GM12872 (cell line): ENCODE measurements around the gene MSI1.
A peak's percentile ranks its signal among the peaks of the same experiment; 100 is the strongest.

Source experiments
- TF ChIP-seq, protein P1 (sequence below): IDR thresholded peaks from 3 replicates; pipeline ENCODE4 v1.5.1; 2011; ENCODE audit warnings: low read depth, mild to moderate bottlenecking, low read length, moderate library complexity; ENCODE audit not compliant: insufficient read depth

Gene MSI1

DNA sequence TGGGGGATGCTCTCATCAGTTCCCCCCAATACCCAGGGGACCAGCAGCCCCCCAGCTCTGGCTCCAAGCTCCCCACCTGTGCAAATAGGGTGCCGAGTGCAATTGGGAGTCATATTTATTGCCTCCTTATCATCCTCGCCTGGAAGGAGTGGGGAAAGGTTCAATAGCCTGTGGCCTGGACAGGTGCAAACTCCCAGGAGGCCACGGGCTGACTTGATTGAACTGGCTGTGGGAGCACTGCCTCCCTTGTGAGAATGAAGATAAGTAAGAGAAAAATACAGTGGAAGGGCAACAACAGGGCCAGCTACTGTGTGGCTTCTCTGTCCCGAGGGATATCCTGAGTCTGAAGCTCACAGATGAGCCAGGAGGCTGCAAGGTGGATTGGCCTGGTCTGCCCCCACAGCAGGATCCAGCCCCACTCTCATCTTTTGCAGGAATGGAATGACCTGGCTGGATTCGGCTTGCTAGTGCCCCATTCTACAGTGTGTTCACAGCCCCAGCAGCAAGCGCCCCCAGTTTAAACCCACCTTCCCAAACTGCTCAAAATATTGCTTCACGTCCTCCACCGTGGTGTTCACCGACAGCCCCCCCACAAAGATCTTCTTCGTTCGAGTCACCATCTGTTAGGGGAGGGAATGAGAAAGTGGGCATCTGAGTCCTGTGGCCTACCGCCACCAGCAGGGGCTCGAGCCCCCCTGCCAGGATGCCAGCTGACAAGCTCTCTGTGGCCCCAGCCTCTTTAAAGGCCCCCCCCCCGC, 6.3 kb downstream of the MSI1 start:
- TF ChIP-seq, protein P1, sequence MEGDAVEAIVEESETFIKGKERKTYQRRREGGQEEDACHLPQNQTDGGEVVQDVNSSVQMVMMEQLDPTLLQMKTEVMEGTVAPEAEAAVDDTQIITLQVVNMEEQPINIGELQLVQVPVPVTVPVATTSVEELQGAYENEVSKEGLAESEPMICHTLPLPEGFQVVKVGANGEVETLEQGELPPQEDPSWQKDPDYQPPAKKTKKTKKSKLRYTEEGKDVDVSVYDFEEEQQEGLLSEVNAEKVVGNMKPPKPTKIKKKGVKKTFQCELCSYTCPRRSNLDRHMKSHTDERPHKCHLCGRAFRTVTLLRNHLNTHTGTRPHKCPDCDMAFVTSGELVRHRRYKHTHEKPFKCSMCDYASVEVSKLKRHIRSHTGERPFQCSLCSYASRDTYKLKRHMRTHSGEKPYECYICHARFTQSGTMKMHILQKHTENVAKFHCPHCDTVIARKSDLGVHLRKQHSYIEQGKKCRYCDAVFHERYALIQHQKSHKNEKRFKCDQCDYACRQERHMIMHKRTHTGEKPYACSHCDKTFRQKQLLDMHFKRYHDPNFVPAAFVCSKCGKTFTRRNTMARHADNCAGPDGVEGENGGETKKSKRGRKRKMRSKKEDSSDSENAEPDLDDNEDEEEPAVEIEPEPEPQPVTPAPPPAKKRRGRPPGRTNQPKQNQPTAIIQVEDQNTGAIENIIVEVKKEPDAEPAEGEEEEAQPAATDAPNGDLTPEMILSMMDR: no peak

DNA sequence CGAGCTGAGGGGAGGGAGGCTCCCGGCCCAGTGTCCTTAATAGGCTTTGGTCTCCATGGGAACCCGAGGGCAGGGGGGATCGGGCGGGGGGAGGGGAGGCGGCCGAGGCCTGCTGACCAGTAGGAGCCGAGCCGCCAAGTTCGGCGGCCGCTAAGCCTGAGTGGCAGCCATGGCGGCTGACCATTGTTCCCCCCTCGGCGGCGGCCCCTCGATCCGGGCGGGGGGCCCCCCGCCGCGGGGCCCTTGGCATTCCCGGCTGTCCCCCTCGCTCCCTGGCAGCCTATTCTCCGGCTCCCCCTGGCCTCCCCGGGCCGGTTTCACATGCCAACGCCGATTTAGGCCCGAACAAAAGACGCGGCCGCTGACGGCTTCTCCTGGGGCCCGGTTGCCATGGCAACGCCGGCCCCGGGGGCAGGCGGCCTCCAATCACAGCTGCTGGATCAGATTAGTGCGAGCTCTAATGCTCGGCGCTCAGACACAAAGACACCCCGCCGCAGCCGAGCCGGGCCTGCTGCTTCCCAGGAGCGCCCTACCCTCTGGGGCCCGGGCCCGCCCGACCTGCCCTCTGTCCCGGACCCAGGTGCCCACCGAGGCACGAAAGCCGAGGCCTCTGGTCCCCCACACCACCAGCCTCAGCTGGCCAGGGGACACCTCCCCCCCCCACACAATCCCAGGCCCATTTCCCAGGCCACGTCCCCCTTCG, 7.3 kb downstream of the MSI1 start:
- TF ChIP-seq, protein P1: no peak

DNA sequence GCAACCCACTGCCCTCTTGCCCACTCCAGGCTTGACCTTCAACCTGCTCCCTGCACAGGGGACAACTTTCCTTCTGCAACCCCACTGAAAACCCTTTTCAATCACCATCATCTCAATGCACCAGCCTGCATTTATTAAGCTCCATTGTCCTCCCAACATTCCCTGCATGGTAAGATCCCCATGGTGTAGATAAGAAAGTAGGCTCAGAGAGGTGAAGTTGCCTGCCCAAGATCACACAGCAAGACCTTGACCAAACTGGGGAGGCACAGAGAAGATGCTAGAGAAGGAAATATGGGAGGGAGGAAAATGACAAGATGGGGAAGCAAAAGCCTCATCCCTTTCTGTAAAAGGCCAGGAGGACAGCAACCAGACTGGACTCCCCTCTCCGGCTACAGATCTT, 9.8 kb downstream of the MSI1 start:
- TF ChIP-seq, protein P1: no peak

DNA sequence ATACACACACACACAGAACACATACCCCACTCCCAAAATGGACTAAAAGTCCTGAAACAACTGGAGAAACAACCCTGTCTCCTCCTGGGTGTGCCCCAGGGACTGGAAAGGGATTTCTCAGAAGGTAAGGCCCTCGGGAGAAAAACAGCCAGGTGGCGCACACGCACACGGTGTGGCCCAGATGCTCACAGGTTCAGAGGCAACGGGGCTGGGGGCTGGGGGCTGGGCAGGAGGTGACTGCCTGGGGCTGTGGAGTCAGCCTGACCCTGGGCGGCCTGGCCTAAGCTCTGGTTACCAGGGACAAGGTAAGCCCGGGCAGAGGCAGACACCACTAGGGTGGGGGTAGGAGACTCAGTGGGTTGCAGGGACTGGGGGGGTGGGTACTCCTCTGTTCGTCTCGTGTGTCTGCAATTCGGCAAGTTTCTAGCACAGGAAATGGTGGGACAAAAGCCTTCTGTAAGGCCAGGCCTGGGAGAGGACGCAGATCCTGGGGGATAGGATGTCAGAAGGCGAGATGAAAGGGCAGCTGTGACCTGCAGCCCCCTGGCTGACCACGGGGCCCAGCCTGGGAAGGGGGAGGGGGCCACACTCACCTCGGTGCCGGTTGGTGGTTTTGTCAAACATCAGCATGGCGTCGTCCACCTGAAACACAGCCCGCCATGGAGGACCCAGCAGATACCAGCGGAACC, 10.4 kb downstream of the MSI1 start:
- TF ChIP-seq, protein P1: no peak

DNA sequence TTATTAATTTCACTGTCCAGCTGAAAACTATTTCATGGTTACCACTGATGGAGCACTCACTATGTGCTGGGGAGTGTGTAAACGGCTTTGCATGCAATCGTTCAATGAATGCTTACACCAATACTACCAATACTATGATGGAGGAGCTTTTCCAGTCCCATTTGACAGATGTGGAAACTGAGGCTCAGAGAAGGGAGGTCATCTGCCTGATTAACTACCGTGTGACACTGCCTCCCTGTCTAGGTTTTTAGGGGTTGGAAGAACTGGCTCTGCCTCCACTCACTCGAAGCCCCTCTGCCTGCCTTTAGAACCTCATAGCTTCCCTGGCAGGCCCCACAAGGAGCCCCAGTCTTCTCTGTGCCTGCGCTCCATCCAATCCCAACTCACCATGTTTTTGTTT, 11.9 kb downstream of the MSI1 start:
- TF ChIP-seq, protein P1: no peak

DNA sequence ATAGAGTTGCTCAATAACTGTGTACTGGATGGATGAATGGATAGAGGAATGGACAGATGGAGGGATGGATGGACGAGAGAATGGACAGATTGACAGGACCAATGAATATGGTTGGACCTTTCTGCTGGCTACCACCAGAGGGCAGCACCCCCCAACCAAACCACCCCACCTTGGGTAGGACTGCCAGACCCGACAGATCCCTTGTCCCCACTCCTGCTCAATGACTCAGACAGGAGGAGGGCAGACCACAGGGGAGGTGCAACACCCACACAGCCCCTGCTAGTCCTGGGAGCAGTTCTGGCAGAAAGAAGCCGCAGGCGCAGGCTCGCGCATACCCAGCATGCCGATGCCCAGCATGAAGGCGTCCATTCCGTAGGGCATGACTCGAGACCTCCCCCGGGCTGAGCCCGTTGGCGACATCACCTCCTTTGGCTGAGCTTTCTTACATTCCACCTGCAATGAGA, 12.4 kb downstream of the MSI1 start:
- TF ChIP-seq, protein P1: peak; percentile 96
